Activated T-helper 1 cell treated with anti-CD3 and anti-CD28 coated beads, Interleukin-2, amount 50 U/mL, for 16 hours (primary cell): ENCODE results near the gene HSDL2.

ENCODE experiments used
- DNase-seq, 2 donors: peaks; one replicate each; pipeline ENCODE4 v3.0.0-alpha.2; 2020; ENCODE audit warnings: low read depth in 1 of 2, low spot score in 1 of 2

Gene HSDL2

GRCh38 chr9:112380102-112380824 is at the start of gene HSDL2:
Gene HSDL2 (plus strand): TSS chr9:112380108. CDS start chr9:112380164, 56 bp downstream.
- DNase-seq: peak in 1 of 2 donors; percentile 0

- DNase-seq: no peak
Measured at GRCh38 chr9:112331674-112331952, 48.3 kb upstream of the HSDL2 start.

- DNase-seq: no peak
Measured at GRCh38 chr9:112332214-112332613, 47.7 kb upstream of the HSDL2 start.

- DNase-seq: no peak
Measured at GRCh38 chr9:112332674-112332976, 47.3 kb upstream of the HSDL2 start.

- DNase-seq: peak; percentile 56 to 71
Measured at GRCh38 chr9:112332977-112333638, 46.8 kb upstream of the HSDL2 start, which contains the start of gene PTBP3. Gene PTBP3 (minus strand): TSS chr9:112333619. CDS start chr9:112297865, 35,754 bp downstream.

GRCh38 chr9:112333639-112334431 is 46.1 kb upstream of the HSDL2 start:
- peak; percentile 91 to 92 for DNase-seq

GRCh38 chr9:112334432-112334841 is 45.5 kb upstream of the HSDL2 start:
- DNase-seq: peak in 1 of 2 donors; percentile 21

GRCh38 chr9:112337547-112337946 is 42.4 kb upstream of the HSDL2 start:
- no peak for DNase-seq

GRCh38 chr9:112338561-112338960 is 41.3 kb upstream of the HSDL2 start:
- DNase-seq: no peak

- DNase-seq: no peak
Measured at GRCh38 chr9:112339886-112340285, 40.0 kb upstream of the HSDL2 start.

GRCh38 chr9:112341730-112342129 is 38.2 kb upstream of the HSDL2 start:
- DNase-seq: no peak

- peak; percentile 40 to 43 for DNase-seq
Measured at GRCh38 chr9:112348257-112349007, 31.5 kb upstream of the HSDL2 start.

GRCh38 chr9:112349008-112349333 is 30.9 kb upstream of the HSDL2 start:
- DNase-seq: no peak

- DNase-seq: no peak
Measured at GRCh38 chr9:112351184-112351583, 28.7 kb upstream of the HSDL2 start.

GRCh38 chr9:112352209-112352608 is 27.7 kb upstream of the HSDL2 start:
- no peak for DNase-seq

- no peak for DNase-seq
Measured at GRCh38 chr9:112354081-112354743, 25.7 kb upstream of the HSDL2 start.

GRCh38 chr9:112355427-112355897 is 24.4 kb upstream of the HSDL2 start:
- DNase-seq: no peak

GRCh38 chr9:112360047-112360804 is 19.7 kb upstream of the HSDL2 start:
- no peak for DNase-seq

- no peak for DNase-seq
Measured at GRCh38 chr9:112361601-112362000, 18.3 kb upstream of the HSDL2 start.

GRCh38 chr9:112364761-112365160 is 15.1 kb upstream of the HSDL2 start:
- DNase-seq: no peak
